Measurements from ENCODE around the gene COX18.

The COX18 gene

GRCh38 chr4:73053076-73053475 lies 16.4 kb downstream of the COX18 start:
- no peak for DNase-seq (ENCODE audit: low read depth)

- DNase-seq (ENCODE audit: low read depth), result no peak
Measured at GRCh38 chr4:73051625-73052024, 17.9 kb downstream of the COX18 start.

GRCh38 chr4:73045879-73046278 lies 23.6 kb downstream of the COX18 start:
- DNase-seq (ENCODE audit: low read depth), result no peak

- DNase-seq (ENCODE audit: low read depth), result no peak
Measured at GRCh38 chr4:73037057-73037456, 32.5 kb downstream of the COX18 start.

GRCh38 chr4:73036123-73036522 lies 33.4 kb downstream of the COX18 start:
- DNase-seq (ENCODE audit: low read depth), result no peak

- DNase-seq (ENCODE audit: low read depth), result no peak
Measured at GRCh38 chr4:73034896-73035295, 34.6 kb downstream of the COX18 start.

- no peak for DNase-seq (ENCODE audit: low read depth)
Measured at GRCh38 chr4:73028621-73029020, 40.9 kb downstream of the COX18 start.

- peak; percentile 7 for DNase-seq (ENCODE audit: low read depth)
Measured at GRCh38 chr4:73021634-73022033, 47.9 kb downstream of the COX18 start.

GRCh38 chr4:73019462-73020047 lies 50.0 kb downstream of the COX18 start:
- peak; percentile 31 for DNase-seq (ENCODE audit: low read depth)

GRCh38 chr4:73018595-73018994 lies 50.9 kb downstream of the COX18 start:
- no peak for DNase-seq (ENCODE audit: low read depth)

GRCh38 chr4:73013310-73013709 lies 56.2 kb downstream of the COX18 start:
- DNase-seq (ENCODE audit: low read depth), result no peak

GRCh38 chr4:73012673-73013072 lies 56.8 kb downstream of the COX18 start:
- DNase-seq (ENCODE audit: low read depth), result no peak

- no peak for DNase-seq (ENCODE audit: low read depth)
Measured at GRCh38 chr4:73011629-73011985, 57.9 kb downstream of the COX18 start.

- DNase-seq (ENCODE audit: low read depth), result no peak
Measured at GRCh38 chr4:73010789-73011628, 58.5 kb downstream of the COX18 start.

GRCh38 chr4:73007526-73008100 lies 61.9 kb downstream of the COX18 start:
- DNase-seq (ENCODE audit: low read depth), result no peak

- no peak for DNase-seq (ENCODE audit: low read depth)
Measured at GRCh38 chr4:73006286-73006990, 63.1 kb downstream of the COX18 start.

- DNase-seq (ENCODE audit: low read depth), result no peak
Measured at GRCh38 chr4:73005514-73005913, 64.0 kb downstream of the COX18 start.

Measured in HS-27A (cell line).